Activated T-cell treated with anti-CD3 and anti-CD28 coated beads, Interleukin-2, amount 50 U/mL, for 24 hours (primary cell): ENCODE measurements around the gene REN.

Experiments used
- DNase-seq: peaks from one replicate; pipeline ENCODE4 v3.0.0-alpha.2; 2020
- H3K27ac Mint-ChIP-seq: 2 replicates; pipeline ENCODE4 v1.8.0; 2020; ENCODE audit warnings: mild to moderate bottlenecking, mixed read lengths
- H3K27me3 Mint-ChIP-seq: 2 replicates; pipeline ENCODE4 v1.8.0; 2020; ENCODE audit warnings: mixed read lengths
- H3K36me3 Mint-ChIP-seq: 2 replicates; pipeline ENCODE4 v1.8.0; 2020; ENCODE audit warnings: low read depth, mixed read lengths
- H3K4me1 Mint-ChIP-seq: 2 replicates; pipeline ENCODE4 v1.8.0; 2020; ENCODE audit warnings: low read depth, mixed read lengths
- H3K4me3 Mint-ChIP-seq: 2 replicates; pipeline ENCODE4 v1.8.0; 2020; ENCODE audit warnings: mild to moderate bottlenecking, moderate library complexity, mixed read lengths
- H3K9me3 Mint-ChIP-seq: 2 replicates; pipeline ENCODE4 v1.8.0; 2020; ENCODE audit warnings: mixed read lengths

REN gene

GRCh38 chr1:204125759-204126351 is 40.3 kb downstream of the REN start:
- H3K27ac Mint-ChIP-seq: no peak overlapping the region
- no peaks in the 10 kb centered on the region for H3K36me3 Mint-ChIP-seq
- no peaks in the 10 kb centered on the region for H3K27me3 Mint-ChIP-seq
- H3K9me3 Mint-ChIP-seq: no peaks in the 10 kb centered on the region
- H3K4me3 Mint-ChIP-seq: no peak overlapping the region
- peaks cover 10% of the 10 kb centered on the region for H3K4me1 Mint-ChIP-seq
- DNase-seq: no peak

- no peaks in the 10 kb centered on the region for H3K36me3 Mint-ChIP-seq
- no peak overlapping the region for H3K27ac Mint-ChIP-seq
- H3K9me3 Mint-ChIP-seq: no peaks in the 10 kb centered on the region
- no peaks in the 10 kb centered on the region for H3K27me3 Mint-ChIP-seq
- peaks cover 10% of the 10 kb centered on the region for H3K4me1 Mint-ChIP-seq
- DNase-seq: no peak
- H3K4me3 Mint-ChIP-seq: no peak overlapping the region
These were observed 41.5 kb downstream of the REN start for GRCh38 chr1:204124639-204125038.

- Mint-ChIP-seq H3K36me3 (no peaks in the 10 kb centered on the region), H3K4me3 (no peak overlapping the region), H3K27me3 (no peaks in the 10 kb centered on the region), H3K27ac (no peak overlapping the region), H3K9me3 (no peaks in the 10 kb centered on the region), H3K4me1 (peaks cover 2% of the 10 kb centered on the region)
- DNase-seq: no peak
These were observed 42.8 kb downstream of the REN start for GRCh38 chr1:204123376-204123775.

GRCh38 chr1:204121840-204122555 is 44.1 kb downstream of the REN start:
- Mint-ChIP-seq H3K9me3 (no peaks in the 10 kb centered on the region), H3K4me3 (no peak overlapping the region), H3K27ac (no peak overlapping the region), H3K36me3 (no peaks in the 10 kb centered on the region), H3K27me3 (no peaks in the 10 kb centered on the region), H3K4me1 (no peaks in the 10 kb centered on the region)
- no peak for DNase-seq

DNA sequence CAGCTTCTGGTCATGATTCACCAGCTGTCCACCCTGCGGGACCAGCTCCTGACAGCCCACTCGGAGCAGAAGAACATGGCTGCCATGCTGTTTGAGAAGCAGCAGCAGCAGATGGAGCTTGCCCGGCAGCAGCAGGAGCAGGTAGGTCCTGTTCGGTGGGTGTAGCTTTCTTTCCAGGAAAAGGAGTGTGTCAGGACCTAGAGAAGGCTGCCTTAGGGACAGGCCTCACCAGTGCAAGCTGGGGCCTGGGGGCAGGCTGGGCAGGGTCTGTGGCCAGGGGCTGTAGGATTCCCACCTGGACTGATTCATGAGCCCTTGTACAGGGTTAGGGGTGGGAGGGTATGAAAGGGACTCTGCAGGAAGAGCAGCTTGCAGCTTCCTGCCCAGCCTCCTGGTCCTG is 49.6 kb downstream of the REN start:
- H3K27me3 Mint-ChIP-seq: no peaks in the 10 kb centered on the region
- DNase-seq: no peak
- no peak overlapping the region for H3K27ac Mint-ChIP-seq
- H3K4me3 Mint-ChIP-seq: no peak overlapping the region
- H3K36me3 Mint-ChIP-seq: no peaks in the 10 kb centered on the region
- no peaks in the 10 kb centered on the region for H3K4me1 Mint-ChIP-seq
- H3K9me3 Mint-ChIP-seq: no peaks in the 10 kb centered on the region

DNA sequence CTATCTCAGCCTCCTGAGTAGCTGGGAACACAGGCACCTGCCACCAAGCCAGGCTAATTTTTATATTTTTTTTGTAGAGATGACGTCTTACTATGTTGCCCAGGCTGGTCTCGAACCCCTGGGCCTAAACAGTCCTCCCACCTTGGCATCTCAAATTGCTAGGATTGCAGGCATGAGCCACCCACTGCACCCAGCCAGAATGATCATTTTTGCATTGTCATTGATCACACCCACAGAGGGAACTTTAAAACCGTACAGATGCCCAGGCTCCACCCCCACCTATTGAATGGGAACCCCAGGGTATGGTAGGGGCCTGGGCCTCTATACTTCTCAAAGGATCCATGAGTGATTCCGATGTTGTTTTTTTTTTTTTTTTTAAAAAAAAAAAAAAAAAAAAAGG is 51.0 kb downstream of the REN start:
- Mint-ChIP-seq H3K27ac (peak overlapping the region; percentile 27), H3K36me3 (no peaks in the 10 kb centered on the region), H3K4me3 (no peak overlapping the region), H3K4me1 (no peaks in the 10 kb centered on the region), H3K27me3 (no peaks in the 10 kb centered on the region), H3K9me3 (no peaks in the 10 kb centered on the region)
- no peak for DNase-seq

- H3K36me3 Mint-ChIP-seq: no peaks in the 10 kb centered on the region
- no peak overlapping the region for H3K4me3 Mint-ChIP-seq
- DNase-seq: no peak
- no peaks in the 10 kb centered on the region for H3K9me3 Mint-ChIP-seq
- H3K27ac Mint-ChIP-seq: no peak overlapping the region
- no peaks in the 10 kb centered on the region for H3K27me3 Mint-ChIP-seq
- no peaks in the 10 kb centered on the region for H3K4me1 Mint-ChIP-seq
These were observed 51.5 kb downstream of the REN start for GRCh38 chr1:204114606-204115005.

GRCh38 chr1:204113896-204114295 is 52.2 kb downstream of the REN start:
- no peak overlapping the region for H3K27ac Mint-ChIP-seq
- H3K36me3 Mint-ChIP-seq: no peaks in the 10 kb centered on the region
- H3K27me3 Mint-ChIP-seq: no peaks in the 10 kb centered on the region
- no peaks in the 10 kb centered on the region for H3K4me1 Mint-ChIP-seq
- no peak overlapping the region for H3K4me3 Mint-ChIP-seq
- no peaks in the 10 kb centered on the region for H3K9me3 Mint-ChIP-seq
- no peak for DNase-seq

GRCh38 chr1:204112876-204113730 is 53.0 kb downstream of the REN start:
- no peak overlapping the region for H3K27ac Mint-ChIP-seq
- H3K36me3 Mint-ChIP-seq: no peaks in the 10 kb centered on the region
- H3K4me1 Mint-ChIP-seq: no peaks in the 10 kb centered on the region
- no peaks in the 10 kb centered on the region for H3K9me3 Mint-ChIP-seq
- no peak for DNase-seq
- no peak overlapping the region for H3K4me3 Mint-ChIP-seq
- no peaks in the 10 kb centered on the region for H3K27me3 Mint-ChIP-seq

GRCh38 chr1:204110894-204111633 is 55.1 kb downstream of the REN start:
- Mint-ChIP-seq H3K27me3 (peaks cover under 1% of the 10 kb centered on the region), H3K9me3 (no peaks in the 10 kb centered on the region), H3K4me3 (no peak overlapping the region), H3K27ac (no peak overlapping the region), H3K36me3 (no peaks in the 10 kb centered on the region), H3K4me1 (peaks cover under 1% of the 10 kb centered on the region)
- no peak for DNase-seq

DNA sequence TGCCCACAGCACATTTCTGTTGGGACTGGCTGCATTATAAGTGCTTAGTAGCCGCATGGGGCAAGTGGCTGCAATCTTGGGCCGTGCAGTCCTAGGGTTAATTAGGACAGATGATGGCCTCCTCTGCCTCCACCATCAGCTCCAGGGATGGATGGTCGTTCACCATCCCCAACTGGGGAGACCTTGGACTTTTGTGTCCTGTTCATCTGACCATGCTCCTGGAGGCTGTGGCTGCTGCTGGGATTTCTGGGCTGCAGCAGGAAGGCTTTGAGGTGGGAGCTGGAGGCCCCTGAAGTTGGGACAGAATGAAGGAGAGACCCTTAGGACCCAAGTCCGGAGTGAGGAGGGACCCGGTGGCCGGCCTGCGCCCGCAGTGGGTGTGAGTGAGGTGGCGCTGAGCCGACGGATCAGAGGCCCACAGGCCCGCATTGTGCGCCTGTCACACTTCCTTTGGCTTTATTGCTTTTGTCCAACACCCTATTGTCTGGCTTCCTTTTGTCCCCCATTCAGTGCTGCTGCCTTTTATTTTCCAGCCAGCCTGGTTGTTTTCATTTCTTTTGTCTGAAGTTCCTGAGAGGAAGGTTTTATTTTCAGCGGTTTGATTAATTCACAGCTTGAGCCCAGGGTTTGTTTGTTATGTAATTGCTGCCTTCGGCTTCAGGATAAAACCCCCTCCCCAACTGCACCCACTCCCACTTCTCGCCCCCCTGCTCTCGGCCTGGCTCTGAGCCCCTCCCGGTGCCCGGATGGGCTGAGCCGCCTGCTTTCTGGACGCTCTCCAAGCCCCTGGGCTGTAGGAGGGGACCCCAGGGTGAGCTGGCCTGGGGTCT is 57.6 kb downstream of the REN start:
- Mint-ChIP-seq H3K4me1 (peaks cover 15% of the 10 kb centered on the region), H3K4me3 (no peak overlapping the region), H3K27ac (no peak overlapping the region), H3K36me3 (no peaks in the 10 kb centered on the region), H3K9me3 (no peaks in the 10 kb centered on the region), H3K27me3 (peaks cover 7% of the 10 kb centered on the region)
- no peak for DNase-seq

- H3K27me3 Mint-ChIP-seq: peaks cover 7% of the 10 kb centered on the region
- peaks cover 22% of the 10 kb centered on the region for H3K4me1 Mint-ChIP-seq
- H3K9me3 Mint-ChIP-seq: no peaks in the 10 kb centered on the region
- H3K36me3 Mint-ChIP-seq: no peaks in the 10 kb centered on the region
- H3K27ac Mint-ChIP-seq: no peak overlapping the region
- H3K4me3 Mint-ChIP-seq: no peak overlapping the region
- DNase-seq: no peak
These were observed 58.2 kb downstream of the REN start for GRCh38 chr1:204107892-204108291.

DNA sequence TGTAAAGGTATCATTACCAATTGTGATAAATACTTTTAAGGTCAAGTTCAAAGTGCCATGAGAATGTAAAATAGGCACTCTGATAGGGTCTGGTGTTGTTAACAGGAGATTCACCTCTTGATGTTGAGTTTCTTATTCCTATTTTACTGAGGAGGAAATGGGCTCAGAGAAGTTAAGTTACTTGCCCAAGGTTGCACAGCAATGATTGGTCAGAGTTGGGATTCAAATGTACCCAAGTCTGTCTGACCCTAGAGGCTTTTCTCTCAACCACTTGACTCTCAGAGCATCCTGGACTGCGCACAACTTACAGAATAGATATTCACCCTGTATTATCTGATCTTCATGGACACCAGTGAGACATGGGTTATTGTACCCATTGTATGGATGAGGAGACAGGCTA is 59.3 kb downstream of the REN start:
- H3K4me3 Mint-ChIP-seq: no peak overlapping the region
- no peak for DNase-seq
- peaks cover 7% of the 10 kb centered on the region for H3K27me3 Mint-ChIP-seq
- H3K9me3 Mint-ChIP-seq: no peaks in the 10 kb centered on the region
- no peak overlapping the region for H3K27ac Mint-ChIP-seq
- H3K4me1 Mint-ChIP-seq: peaks cover 31% of the 10 kb centered on the region
- no peaks in the 10 kb centered on the region for H3K36me3 Mint-ChIP-seq

DNA sequence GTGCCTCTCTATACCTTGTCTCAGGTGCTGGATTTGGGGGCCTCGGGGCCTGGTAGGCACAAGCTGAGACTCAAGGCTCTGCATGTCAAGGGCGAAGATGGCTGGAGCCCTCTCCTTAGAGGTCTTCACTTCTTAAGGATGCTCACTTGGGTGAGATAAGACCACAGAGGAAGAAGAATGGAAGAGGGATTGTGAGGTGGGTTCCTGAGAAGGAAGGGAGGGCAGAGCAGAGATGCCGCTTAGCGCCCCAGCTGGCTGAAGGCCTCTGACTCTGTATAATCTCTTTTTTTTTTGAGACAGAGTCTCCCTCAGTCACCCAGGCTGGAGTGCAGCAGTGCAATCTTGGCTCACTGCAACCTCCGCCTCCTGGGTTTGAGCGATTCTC is 61.0 kb downstream of the REN start:
- H3K4me1 Mint-ChIP-seq: peaks cover 33% of the 10 kb centered on the region

More for the DNA sequence above, 61.0 kb downstream of the REN start:
- H3K9me3 Mint-ChIP-seq: no peaks in the 10 kb centered on the region
- no peak for DNase-seq
- H3K36me3 Mint-ChIP-seq: no peaks in the 10 kb centered on the region
- H3K27ac Mint-ChIP-seq: peak overlapping the region; percentile 76
- H3K4me3 Mint-ChIP-seq: no peak overlapping the region
- H3K27me3 Mint-ChIP-seq: peaks cover 7% of the 10 kb centered on the region
